Uterus (tissue), 4 donors: ENCODE results near the gene PAX3. TPM values are rescaled to one million over a fixed set of nuclear protein-coding genes. Genes with fewer than 3 reads are reported as not detected.

Source experiments
- DNase-seq, 2 donors: peaks; one replicate each; pipeline ENCODE4 v3.0.0-alpha.2; 2019 to 2020
- H3K27ac ChIP-seq, 2 donors: fragments of 200-600 bp; sonication (generic); 1 replicate in 1 of 2; 2 replicates in 1 of 2; pipeline ENCODE4 v1.5.1; 2016 to 2018
- H3K27me3 ChIP-seq, 2 donors: fragments of 200-600 bp; sonication (generic); one replicate each; pipeline ENCODE4 v1.5.1; 2018 to 2019; ENCODE audit warnings: control low read depth in 1 of 2
- H3K36me3 ChIP-seq, 2 donors: fragments of 200-600 bp; sonication (generic); one replicate each; pipeline ENCODE4 v1.5.1; 2019; ENCODE audit warnings: control low read depth in 1 of 2
- H3K4me1 ChIP-seq, 2 donors: fragments of 200-600 bp; sonication (generic); one replicate each; pipeline ENCODE4 v1.5.1; 2018 to 2019; ENCODE audit warnings: control low read depth in 1 of 2
- H3K4me3 ChIP-seq, 2 donors: fragments of 200-600 bp; sonication (generic); 1 replicate in 1 of 2; 2 replicates in 1 of 2; pipeline ENCODE4 v1.5.1; 2018 to 2019; ENCODE audit warnings: mild to moderate bottlenecking in 1 of 2
- H3K9me3 ChIP-seq, 2 donors: fragments of 200-600 bp; sonication (generic); one replicate each; pipeline ENCODE4 v1.5.1; 2019; ENCODE audit warnings: control low read depth in 1 of 2
- CTCF ChIP-seq, 4 experiments: fragments of 200-600 bp in 2 of 4; fragments of 450-650 bp in 2 of 4; sonication (generic) in 2 of 4; IDR thresholded peaks; one replicate each; pipeline ENCODE4 v1.5.1; 2016 to 2019; ENCODE audit warnings: antibody characterized with exemption in 4 of 4, mild to moderate bottlenecking in 2 of 4, moderate library complexity in 1 of 4
- POLR2A ChIP-seq, 2 donors: fragments of 450-650 bp; IDR thresholded peaks; one replicate each; pipeline ENCODE4 v1.6.1; 2016; ENCODE audit warnings: antibody characterized with exemption in 2 of 2, mild to moderate bottlenecking in 1 of 2, moderate library complexity in 1 of 2
- intact Hi-C: fragments of 100-400 bp; cut with DNase I; formaldehyde crosslinking; loops from one replicate; pipeline ENCODE4 v1.15.1; 2023; ENCODE audit warnings: low total_unique reads
- total RNA-seq, 4 donors: library from RNA; depleted of rRNA in 3 of 4; stranded (reverse); fragments of >200 nt in 3 of 4; gene quantifications; one replicate each; pipeline versions ENCODE4 v1.1.0 to v1.2.4, GENCODE V29; 2014 to 2023
- donor health status: DM: yes; HTN: yes; CAD: no.

PAX3 gene
- total RNA-seq: not detected

- Histone ChIP-seq H3K27me3 (peaks cover 38 to 98% of the 10 kb centered on the region in 2 donors), H3K36me3 (no peaks in the 10 kb centered on the region), H3K4me3 (no peak within 1 kb of the TSS), H3K27ac (no peak within 1 kb of the TSS), H3K9me3 (no peaks in the 10 kb centered on the region), H3K4me1 (peaks cover 0 to 8% of the 10 kb centered on the region in 2 donors)
- intact Hi-C loops: no loop called here
- TF ChIP-seq POLR2A (IDR thresholded peaks at IDR 0.05) (no peak), CTCF (IDR thresholded peaks at IDR 0.05) (no peak)
- no peak for DNase-seq
Measured at GRCh38 chr2:222298311-222299150, at the start of gene PAX3. PAX3 (minus strand) TSS chr2:222298998; CDS start chr2:222298615, 383 bp downstream.

DNA sequence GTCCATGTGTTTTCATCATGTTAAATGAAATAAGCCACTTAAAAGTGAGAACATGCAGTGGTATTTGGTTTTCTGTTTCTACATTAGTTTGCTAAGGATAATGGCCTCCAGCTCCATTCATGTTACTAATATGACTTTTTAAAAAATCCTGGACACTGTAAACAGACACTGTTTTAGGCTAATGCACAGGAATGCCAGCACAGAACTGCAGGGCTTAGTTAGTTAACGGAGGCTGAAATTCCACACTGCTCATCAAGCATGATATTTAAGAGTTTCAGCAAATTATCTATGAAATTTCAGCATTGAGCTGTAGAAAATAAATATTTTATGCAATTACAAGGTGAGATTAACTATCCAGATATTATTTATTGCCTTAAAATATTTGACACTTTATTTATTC, 42.5 kb upstream of the PAX3 start:
- H3K4me1 ChIP-seq: no peaks in the 10 kb centered on the region
- H3K36me3 ChIP-seq: no peaks in the 10 kb centered on the region
- intact Hi-C loops: no loop called here
- DNase-seq: no peak
- no peak for TF ChIP-seq CTCF (IDR thresholded peaks at IDR 0.05)
- no peak for TF ChIP-seq POLR2A (IDR thresholded peaks at IDR 0.05)
- no peak overlapping the region for H3K4me3 ChIP-seq
- H3K9me3 ChIP-seq: no peaks in the 10 kb centered on the region
- H3K27ac ChIP-seq: no peak overlapping the region
- no peaks in the 10 kb centered on the region for H3K27me3 ChIP-seq

DNA sequence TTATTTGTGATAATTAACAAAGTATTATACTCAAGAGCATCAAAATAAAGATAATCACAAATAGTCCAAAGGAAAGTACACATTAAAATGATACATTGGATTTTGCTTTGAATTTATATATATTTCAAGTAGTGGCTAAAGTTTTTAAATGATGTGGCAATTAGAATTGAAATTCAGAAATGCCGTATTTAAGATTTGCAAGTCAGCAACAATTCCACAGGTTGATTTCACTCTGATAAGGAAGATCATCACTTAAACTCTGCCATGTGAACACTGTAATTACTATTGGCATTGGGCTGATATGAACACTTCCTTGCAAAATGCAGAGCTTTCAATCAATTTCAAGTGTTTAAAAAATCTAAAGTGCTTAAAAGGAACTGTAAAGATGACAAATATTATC, 39.6 kb upstream of the PAX3 start:
- TF ChIP-seq POLR2A (IDR thresholded peaks at IDR 0.05): no peak
- TF ChIP-seq CTCF (IDR thresholded peaks at IDR 0.05): no peak
- no peaks in the 10 kb centered on the region for H3K4me1 ChIP-seq
- peaks cover 0 to 3% of the 10 kb centered on the region in 2 donors for H3K9me3 ChIP-seq
- intact Hi-C loops: no loop called here
- no peak overlapping the region for H3K27ac ChIP-seq
- no peaks in the 10 kb centered on the region for H3K36me3 ChIP-seq
- H3K4me3 ChIP-seq: no peak overlapping the region
- DNase-seq: no peak
- H3K27me3 ChIP-seq: no peaks in the 10 kb centered on the region

GRCh38 chr2:222336931-222337330, 38.1 kb upstream of the PAX3 start:
- Histone ChIP-seq H3K4me1 (no peaks in the 10 kb centered on the region), H3K9me3 (peaks cover 0 to 3% of the 10 kb centered on the region in 2 donors), H3K27ac (no peak overlapping the region), H3K4me3 (no peak overlapping the region), H3K36me3 (no peaks in the 10 kb centered on the region), H3K27me3 (no peaks in the 10 kb centered on the region)
- DNase-seq: no peak
- TF ChIP-seq CTCF (IDR thresholded peaks at IDR 0.05) (no peak), POLR2A (IDR thresholded peaks at IDR 0.05) (no peak)
- intact Hi-C loops: no loop called here

- intact Hi-C loops: no loop called here
- Histone ChIP-seq H3K27ac (no peak overlapping the region), H3K4me3 (no peak overlapping the region), H3K4me1 (no peaks in the 10 kb centered on the region), H3K27me3 (no peaks in the 10 kb centered on the region), H3K9me3 (peaks cover 0 to 3% of the 10 kb centered on the region in 2 donors), H3K36me3 (no peaks in the 10 kb centered on the region)
- TF ChIP-seq POLR2A (IDR thresholded peaks at IDR 0.05) (no peak), CTCF (IDR thresholded peaks at IDR 0.05) (no peak)
- DNase-seq: no peak
Measured at GRCh38 chr2:222336442-222336841, 37.6 kb upstream of the PAX3 start.
